C4-2B (cell line): ENCODE measurements around the gene SMCP.

Source experiments
- H3K27ac ChIP-seq: fragments of 450-650 bp; 2 replicates; pipeline ENCODE4 v1.5.1; 2017
- CTCF ChIP-seq: fragments of 450-650 bp; conservative IDR thresholded peaks from 2 replicates; pipeline ENCODE4 v1.5.1; 2017; ENCODE audit warnings: mild to moderate bottlenecking
- ZFX ChIP-seq: fragments of 450-650 bp; IDR thresholded peaks from 2 replicates; pipeline ENCODE4 v1.6.1; 2017

SMCP gene

DNA sequence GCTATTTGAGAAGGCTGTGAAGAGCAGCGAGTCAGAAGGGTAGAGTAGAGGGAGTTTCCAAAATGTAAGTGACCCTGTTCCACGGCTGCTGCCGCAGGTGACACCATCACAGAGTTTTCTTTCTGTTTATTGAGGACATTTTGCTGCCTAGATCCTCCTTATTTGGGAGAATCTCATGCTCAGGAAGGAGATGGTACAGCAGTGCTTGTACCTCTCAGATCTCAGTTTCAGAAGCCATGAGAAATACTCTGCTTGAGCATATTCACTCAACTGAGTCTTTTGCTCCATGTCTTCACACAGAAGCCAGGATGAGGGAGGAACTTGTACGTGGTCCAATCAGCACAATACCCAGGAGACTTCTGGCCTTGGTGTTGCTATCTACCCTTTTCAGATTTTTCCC, 16.7 kb upstream of the SMCP start:
- TF ChIP-seq CTCF, result no peak
- TF ChIP-seq ZFX, result no peak
- H3K27ac ChIP-seq, result no peak overlapping the region

GRCh38 chr1:152864443-152864842, 13.7 kb upstream of the SMCP start:
- TF ChIP-seq ZFX, result no peak
- no peak for TF ChIP-seq CTCF
- no peak overlapping the region for H3K27ac ChIP-seq

- TF ChIP-seq CTCF (no peak), ZFX (no peak)
- H3K27ac ChIP-seq, result no peak overlapping the region
Observed at GRCh38 chr1:152866321-152866720, 11.8 kb upstream of the SMCP start.

- TF ChIP-seq CTCF (peak; percentile 91), ZFX (no peak)
Observed at GRCh38 chr1:152869808-152870419, 8.2 kb upstream of the SMCP start.

DNA sequence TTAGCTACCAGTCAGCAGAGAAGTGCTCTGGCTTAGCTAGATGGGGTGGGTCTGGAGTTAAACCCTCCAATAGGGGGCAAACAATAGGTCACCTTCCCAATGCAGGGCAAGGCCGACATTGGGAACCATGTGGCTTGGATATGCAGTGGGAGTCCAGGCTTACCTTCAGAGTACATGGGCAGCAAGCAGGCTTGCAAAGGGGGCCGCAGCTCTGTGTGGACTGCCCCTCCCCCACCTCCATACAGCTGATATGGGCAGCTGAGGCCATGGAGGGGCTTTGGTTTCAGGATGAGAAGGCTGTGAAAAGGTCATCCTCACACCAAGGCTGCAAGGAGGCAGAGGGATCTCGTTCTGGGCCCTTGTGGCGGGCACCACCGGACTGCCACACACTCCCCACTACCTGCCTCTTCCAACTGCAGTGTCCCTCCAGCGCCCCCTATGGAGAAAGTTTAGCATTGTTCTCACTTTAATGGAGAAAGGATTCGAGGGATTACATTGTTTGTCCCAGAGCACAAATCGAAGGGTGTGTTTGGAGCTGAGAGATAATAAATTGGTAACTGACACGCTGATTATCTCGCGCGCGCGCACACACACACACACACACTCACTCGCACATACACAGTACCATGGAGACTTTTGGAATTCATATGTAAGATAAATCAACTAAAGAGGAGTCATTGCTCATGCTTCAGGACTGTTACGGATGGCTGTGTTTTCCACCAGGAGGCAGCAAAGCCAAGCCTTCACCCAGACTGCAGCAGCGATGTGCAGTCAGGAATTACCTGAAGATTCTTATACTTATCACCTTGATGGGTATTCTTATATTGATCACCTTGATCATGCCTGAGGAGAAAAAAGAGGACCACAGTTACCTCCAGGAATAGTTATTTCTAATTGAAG, 7.0 kb upstream of the SMCP start:
- TF ChIP-seq ZFX, result no peak
- TF ChIP-seq CTCF, result peak; percentile 90
- no peak overlapping the region for H3K27ac ChIP-seq

More at GRCh38 chr1:152869808-152870419, 8.2 kb upstream of the SMCP start:
- H3K27ac ChIP-seq, result no peak overlapping the region

DNA sequence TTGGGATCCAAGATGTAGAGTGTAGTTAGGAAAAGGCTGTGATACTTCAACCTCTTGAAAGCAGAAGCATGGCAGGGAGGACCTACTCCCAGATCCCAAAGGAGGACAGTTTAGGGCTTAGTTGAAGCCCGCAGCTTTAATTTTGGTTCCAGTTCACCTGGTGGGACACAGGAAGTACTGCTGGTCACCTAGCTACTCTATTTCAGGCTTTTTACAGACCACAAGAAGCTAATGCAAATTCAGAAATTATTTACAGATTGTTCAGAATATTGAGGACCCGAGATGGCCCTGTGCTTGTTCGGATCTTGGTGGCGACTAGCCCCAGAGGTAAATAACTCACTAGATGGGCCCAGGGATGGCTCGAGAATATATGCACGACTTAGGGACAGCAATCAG, 6.4 kb upstream of the SMCP start:
- TF ChIP-seq ZFX (no peak), CTCF (no peak; the same call in 1 of the 2 replicates)
- H3K27ac ChIP-seq, result no peak overlapping the region

DNA sequence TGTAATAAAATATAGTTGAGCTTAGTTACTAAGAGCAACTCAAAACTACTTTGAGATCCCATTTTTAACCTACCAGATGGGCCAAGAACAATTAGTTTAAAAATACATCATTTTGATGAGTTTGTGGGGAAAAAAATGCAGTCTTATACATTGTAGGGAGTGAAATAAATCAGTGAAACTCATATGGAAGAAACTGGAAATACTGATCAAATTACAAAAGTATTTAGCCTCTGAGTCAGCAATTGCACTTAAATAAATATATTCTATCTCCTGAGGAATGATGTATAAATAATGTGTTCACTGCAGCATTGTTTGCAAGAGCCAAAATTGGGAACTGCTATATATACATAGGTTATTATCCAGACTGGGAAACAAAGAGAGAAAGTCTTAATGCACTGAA, 4.6 kb upstream of the SMCP start:
- TF ChIP-seq CTCF (no peak), ZFX (no peak)
- no peak overlapping the region for H3K27ac ChIP-seq
